Neural crest cell (in vitro differentiated cells): ENCODE results near the gene RPS6KA1. TPM values are rescaled to one million over a fixed set of nuclear protein-coding genes. Genes with fewer than 3 reads are reported as not detected.
A peak's percentile ranks its signal among the peaks of the same experiment; 100 is the strongest.
"Not testable (repeated sequence)": the region's sequence is repeated elsewhere in the genome, so short reads cannot be mapped to it uniquely, and the experiment has no call there.

Experiments used
- DNase-seq: peaks from one replicate; pipeline ENCODE4 v3.0.0; 2021; ENCODE audit warnings: low read depth, mixed read lengths, low spot score
- H3K27ac Mint-ChIP-seq: one replicate; pipeline ENCODE4 v1.8.0; 2021; ENCODE audit warnings: mild to moderate bottlenecking, mixed read lengths; ENCODE audit not compliant: unreplicated experiment
- H3K27me3 Mint-ChIP-seq: 2 replicates; pipeline ENCODE4 v1.8.0; 2021; ENCODE audit warnings: low read depth, mild to moderate bottlenecking, mixed read lengths
- H3K36me3 Mint-ChIP-seq: 2 replicates; pipeline ENCODE4 v1.8.0; 2021; ENCODE audit warnings: low read depth, mild to moderate bottlenecking, mixed read lengths
- H3K4me1 Mint-ChIP-seq: 2 replicates; pipeline ENCODE4 v1.8.0; 2021; ENCODE audit warnings: mixed read lengths
- H3K4me3 Mint-ChIP-seq: one replicate; pipeline ENCODE4 v1.8.0; 2021; ENCODE audit warnings: mild to moderate bottlenecking, mixed read lengths
- H3K9me3 Mint-ChIP-seq: 2 replicates; pipeline ENCODE4 v1.8.0; 2021; ENCODE audit warnings: mixed read lengths
- CTCF ChIP-seq: fragments of 200-600 bp; sonication (generic); conservative IDR thresholded peaks from 2 replicates; pipeline ENCODE4 v1.5.0; 2021; ENCODE audit warnings: antibody characterized with exemption, mild to moderate bottlenecking
- total RNA-seq: library from RNA; stranded (reverse); gene quantifications from 2 replicates; pipeline ENCODE4 v1.2.1, GENCODE V29; 2021

RPS6KA1 gene
- total RNA-seq, 1 donor from 2014 or later = 41.6 TPM

DNA sequence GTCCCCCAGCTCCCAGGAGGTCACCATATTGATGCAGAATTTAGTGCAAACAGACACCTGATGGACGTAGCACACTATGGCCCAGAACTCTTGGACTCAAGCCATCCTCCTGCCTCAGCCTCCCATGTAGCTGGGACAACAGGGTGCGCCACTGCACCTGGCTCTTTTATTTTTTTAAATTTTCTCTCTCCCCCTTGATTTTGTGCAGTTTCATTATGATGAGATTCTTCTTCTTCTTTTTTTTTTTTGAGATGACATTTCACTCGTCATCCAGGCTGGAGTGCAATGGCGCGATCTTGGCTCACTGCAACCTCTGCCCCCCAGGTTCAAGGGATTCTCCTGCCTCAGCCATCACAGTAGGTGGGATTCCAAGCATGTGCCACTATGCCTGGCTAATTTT lies 63.8 kb downstream of the RPS6KA1 start:
- no peak for DNase-seq
- H3K27me3 Mint-ChIP-seq = no peaks in the 10 kb centered on the region
- H3K36me3 Mint-ChIP-seq = no peaks in the 10 kb centered on the region
- no peak overlapping the region for H3K4me3 Mint-ChIP-seq
- peaks cover 5% of the 10 kb centered on the region for H3K4me1 Mint-ChIP-seq
- no peak for TF ChIP-seq CTCF
- no peak overlapping the region for H3K27ac Mint-ChIP-seq
- peaks cover 5% of the 10 kb centered on the region for H3K9me3 Mint-ChIP-seq

GRCh38 chr1:26594593-26594992 lies 65.0 kb downstream of the RPS6KA1 start:
- H3K9me3 Mint-ChIP-seq, H3K36me3 Mint-ChIP-seq, DNase-seq, H3K27ac Mint-ChIP-seq, H3K4me1 Mint-ChIP-seq, H3K27me3 Mint-ChIP-seq, H3K4me3 Mint-ChIP-seq: not testable (repeated sequence)

DNA sequence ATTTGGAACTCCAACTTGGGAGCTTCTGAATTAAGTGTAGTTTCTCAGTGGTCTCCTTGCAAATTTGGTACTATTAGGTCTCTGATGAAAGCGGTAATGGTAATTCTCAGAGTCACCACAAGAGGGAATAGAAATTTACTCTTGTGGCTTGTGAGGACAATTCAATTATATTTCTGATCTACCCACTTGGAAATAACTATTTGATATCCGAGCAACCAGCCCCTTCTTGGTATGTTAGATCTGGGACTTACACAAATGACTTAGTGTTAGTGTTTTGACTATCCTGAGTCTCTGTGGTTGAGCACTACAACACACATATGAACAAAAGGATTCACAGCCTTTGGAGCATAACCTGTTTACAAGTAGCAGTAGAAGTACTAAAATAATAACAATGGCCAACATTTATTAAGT lies 68.1 kb downstream of the RPS6KA1 start:
- H3K36me3 Mint-ChIP-seq = no peaks in the 10 kb centered on the region
- no peak for DNase-seq
- H3K27me3 Mint-ChIP-seq = no peaks in the 10 kb centered on the region
- TF ChIP-seq CTCF = peak; percentile 73
- no peaks in the 10 kb centered on the region for H3K9me3 Mint-ChIP-seq
- H3K27ac Mint-ChIP-seq = no peak overlapping the region
- peaks cover 10% of the 10 kb centered on the region for H3K4me1 Mint-ChIP-seq
- H3K4me3 Mint-ChIP-seq = no peak overlapping the region

GRCh38 chr1:26598890-26599289 lies 69.3 kb downstream of the RPS6KA1 start:
- TF ChIP-seq CTCF = no peak
- Mint-ChIP-seq H3K4me3 (no peak overlapping the region), H3K9me3 (no peaks in the 10 kb centered on the region), H3K27me3 (no peaks in the 10 kb centered on the region), H3K36me3 (no peaks in the 10 kb centered on the region), H3K27ac (peak overlapping the region; percentile 76), H3K4me1 (peaks cover 23% of the 10 kb centered on the region)
- no peak for DNase-seq

DNA sequence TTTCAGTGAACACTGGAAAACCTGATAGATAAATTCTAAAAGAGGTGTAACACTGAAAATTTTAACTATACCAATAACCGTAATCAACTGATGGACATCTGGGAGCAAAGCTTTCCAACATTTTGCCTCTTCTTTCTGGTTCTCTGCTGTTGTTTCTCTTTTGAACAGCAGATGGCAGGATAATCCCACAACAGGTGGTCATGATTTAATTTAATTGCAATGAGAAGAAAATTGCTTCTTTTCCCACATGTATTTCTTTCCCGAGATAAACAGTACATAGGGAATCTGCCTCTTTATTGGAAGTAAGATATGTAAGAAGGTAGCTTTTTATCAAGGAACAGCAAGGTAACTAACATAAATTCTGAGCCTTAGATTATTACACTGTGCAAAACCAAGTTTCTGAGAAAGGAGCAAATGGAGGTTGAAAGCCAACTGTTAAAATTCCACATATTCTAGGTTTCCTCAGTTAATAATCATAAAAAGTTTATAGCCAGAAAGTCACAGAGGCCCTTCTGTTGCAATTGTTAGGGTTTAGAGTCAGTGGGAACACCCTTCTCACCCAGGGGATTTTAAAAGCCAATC lies 72.9 kb downstream of the RPS6KA1 start:
- H3K4me3 Mint-ChIP-seq = no peak overlapping the region
- peak; percentile 95 for TF ChIP-seq CTCF
- no peak overlapping the region for H3K27ac Mint-ChIP-seq
- peak; percentile 51 for DNase-seq
- H3K27me3 Mint-ChIP-seq = no peaks in the 10 kb centered on the region
- peaks cover 37% of the 10 kb centered on the region for H3K4me1 Mint-ChIP-seq
- no peaks in the 10 kb centered on the region for H3K9me3 Mint-ChIP-seq
- no peaks in the 10 kb centered on the region for H3K36me3 Mint-ChIP-seq

DNA sequence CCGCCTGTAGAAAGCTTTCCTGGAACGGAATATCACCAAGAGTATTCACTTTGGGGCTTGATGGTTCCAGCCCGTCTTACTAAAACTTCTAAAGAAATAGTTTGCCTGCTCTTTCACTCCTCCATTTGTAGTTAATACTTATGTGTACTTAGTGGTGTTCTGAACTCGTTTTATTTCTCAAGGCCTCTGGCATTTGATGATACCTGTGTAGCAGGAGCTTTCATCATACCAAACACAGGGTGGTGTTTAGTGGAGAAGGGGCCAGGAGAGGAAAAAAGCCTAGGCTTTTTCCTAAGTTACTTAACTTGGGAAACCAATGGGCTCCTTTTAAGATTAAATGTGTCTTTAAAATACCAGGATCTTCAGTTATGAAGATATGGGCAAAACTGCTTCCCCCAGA lies 74.3 kb downstream of the RPS6KA1 start:
- no peak for TF ChIP-seq CTCF
- Mint-ChIP-seq H3K27me3 (no peaks in the 10 kb centered on the region), H3K4me3 (no peak overlapping the region), H3K27ac (no peak overlapping the region), H3K36me3 (no peaks in the 10 kb centered on the region), H3K9me3 (no peaks in the 10 kb centered on the region), H3K4me1 (peaks cover 34% of the 10 kb centered on the region)
- no peak for DNase-seq
